Right atrium auricular region (tissue), 2 donors: Measurements from ENCODE around the gene GLIPR1. TPM values are rescaled to one million over a fixed set of nuclear protein-coding genes. Genes with fewer than 3 reads are reported as not detected.

Source experiments
- DNase-seq: peaks from one replicate; pipeline ENCODE4 v3.0.0-alpha.2; 2019; ENCODE audit warnings: low spot score
- H3K27ac ChIP-seq, 2 donors: fragments of 200-600 bp; sonication (generic); 1 replicate in 1 of 2; 2 replicates in 1 of 2; pipeline ENCODE4 v1.5.1; 2016 to 2019
- H3K27me3 ChIP-seq, 2 donors: fragments of 200-600 bp; sonication (generic); one replicate each; pipeline versions ENCODE4 v1.5.1 to v1.6.0; 2017 to 2019
- H3K36me3 ChIP-seq: fragments of 200-600 bp; sonication (generic); one replicate; pipeline ENCODE4 v1.5.1; 2016
- H3K4me1 ChIP-seq, 2 donors: fragments of 200-600 bp; sonication (generic); one replicate each; pipeline versions ENCODE4 v1.5.1 to v1.6.0; 2017 to 2019
- H3K4me3 ChIP-seq, 2 donors: fragments of 200-600 bp; sonication (generic); 1 replicate in 1 of 2; 2 replicates in 1 of 2; pipeline ENCODE4 v1.5.1; 2017 to 2019; ENCODE audit warnings: mild to moderate bottlenecking in 1 of 2, moderate library complexity in 1 of 2
- H3K9me3 ChIP-seq, 2 donors: fragments of 200-600 bp; sonication (generic); one replicate each; pipeline ENCODE4 v1.5.1; 2019
- CTCF ChIP-seq, 2 donors: fragments of 200-600 bp; sonication (generic); IDR thresholded peaks; one replicate each; pipeline ENCODE4 v1.5.1; 2019; ENCODE audit warnings: antibody characterized with exemption in 2 of 2
- total RNA-seq, 2 donors: library from RNA; depleted of rRNA; stranded (reverse); fragments of >200 nt; gene quantifications; one replicate each; pipeline ENCODE4 v1.1.0, GENCODE V29; 2016

GLIPR1 gene
- total RNA-seq, 2 donors from 2014 or later = 6.4 to 14.1 TPM

- Histone ChIP-seq H3K9me3 (no peaks in the 10 kb centered on the region), H3K27me3 (no peaks in the 10 kb centered on the region), H3K4me3 (peak overlapping the region in 1 of 2 donors; percentile 1), H3K36me3 (no peaks in the 10 kb centered on the region), H3K27ac (peak overlapping the region; percentile 32 to 60), H3K4me1 (peaks cover 0 to 35% of the 10 kb centered on the region in 2 donors)
- DNase-seq = peak; percentile 61
- no peak for TF ChIP-seq CTCF (IDR thresholded peaks at IDR 0.05)
Observed at GRCh38 chr12:75550401-75551240, 70.1 kb downstream of the GLIPR1 start.

GRCh38 chr12:75551477-75551876 is 70.9 kb downstream of the GLIPR1 start:
- no peak for DNase-seq
- Histone ChIP-seq H3K27ac (peak overlapping the region in 1 of 2 donors; percentile 60), H3K9me3 (no peaks in the 10 kb centered on the region), H3K4me1 (peaks cover 0 to 41% of the 10 kb centered on the region in 2 donors), H3K4me3 (no peak overlapping the region), H3K36me3 (no peaks in the 10 kb centered on the region), H3K27me3 (no peaks in the 10 kb centered on the region)
- TF ChIP-seq CTCF (IDR thresholded peaks at IDR 0.05) = no peak

GRCh38 chr12:75553398-75553797 is 72.8 kb downstream of the GLIPR1 start:
- Histone ChIP-seq H3K4me3 (no peak overlapping the region), H3K4me1 (peaks cover 0 to 41% of the 10 kb centered on the region in 2 donors), H3K27me3 (no peaks in the 10 kb centered on the region), H3K36me3 (no peaks in the 10 kb centered on the region), H3K27ac (peak overlapping the region in 1 of 2 donors; percentile 58), H3K9me3 (no peaks in the 10 kb centered on the region)
- DNase-seq = no peak
- no peak for TF ChIP-seq CTCF (IDR thresholded peaks at IDR 0.05)

Other genes with a start within 250 kb of the GLIPR1 start
- gene CAPS2, start 150.4 kb upstream of the GLIPR1 start, total RNA-seq = 10 to 100 TPM in 1 of 2 donors, 1 to 10 TPM in 1; 7.3 to 11.3 TPM
- not detected for gene GLIPR1L1, start 146.1 kb upstream of the GLIPR1 start, total RNA-seq
- 1 to 10 TPM; 2.3 to 3.8 TPM for gene GLIPR1L2, start 89.7 kb upstream of the GLIPR1 start, total RNA-seq
- 10 to 100 TPM; 12.3 to 23.8 TPM for gene KRR1, start 30.9 kb downstream of the GLIPR1 start, total RNA-seq